K562 (cell line): ENCODE results near the gene ZSWIM8. TPM values are rescaled to one million over a fixed set of nuclear protein-coding genes. Genes with fewer than 3 reads are reported as not detected.
A peak's percentile ranks its signal among the peaks of the same experiment; 100 is the strongest.

ENCODE experiments used
- CHD7 ChIP-seq: fragments of 200-600 bp; sonication (generic); IDR thresholded peaks from one replicate; pipeline ENCODE4 v1.6.1; 2012; ENCODE audit warnings: mild to moderate bottlenecking, low read depth, low read length, inconsistent platforms
- CREB1 ChIP-seq, 2 experiments: sonication (generic) in 1 of 2; formaldehyde crosslinking in 1 of 2; IDR thresholded peaks; 2 replicates each; pipeline versions ENCODE4 v1.6.1 to v1.8.0; 2012 to 2022; ENCODE audit warnings: inconsistent platforms in 1 of 2, mild to moderate bottlenecking in 1 of 2, missing genetic modification reagents in 1 of 2, moderate library complexity in 1 of 2
- EWSR1 ChIP-seq: fragments of 450-650 bp; IDR thresholded peaks from 2 replicates; pipeline ENCODE4 v1.6.1; 2018; ENCODE audit warnings: borderline replicate concordance, mild to moderate bottlenecking, low read depth, moderate library complexity; ENCODE audit not compliant: partially characterized antibody
- NFE2L1 ChIP-seq: fragments of 450-650 bp; IDR thresholded peaks from 2 replicates; pipeline ENCODE4 v1.6.1; 2016; ENCODE audit warnings: missing genetic modification characterization, low read depth, mild to moderate bottlenecking, missing compliant biosample characterization, moderate library complexity, borderline replicate concordance
- SETDB1 ChIP-seq: IDR thresholded peaks from one replicate; pipeline ENCODE4 v1.6.1; 2012; ENCODE audit warnings: low read length, control low read depth, inconsistent platforms
- XRCC5 ChIP-seq: fragments of 200-400 bp; formaldehyde crosslinking; IDR thresholded peaks from 2 replicates; pipeline ENCODE4 v1.6.1; 2017; ENCODE audit warnings: low read depth, mild to moderate bottlenecking, low read length
- ZNF146 ChIP-seq: IDR thresholded peaks from one replicate; pipeline ENCODE4 v1.6.1; 2018; ENCODE audit warnings: missing compliant biosample characterization; ENCODE audit not compliant: unreplicated experiment
- polyA plus RNA-seq, 8 experiments: library from polyadenylated mRNA; depleted of rRNA in 4 of 8; stranded (reverse) in 5 of 8; unstranded in 3 of 8; fragments of >200 nt; fragmentation: Nextera tagmentation in 2 of 8; fragmentation: Illumina TruSeq in 1 of 8; extraction: Ambion mirVana in 2 of 8; extraction: Trizol in 1 of 8; gene quantifications; 2 replicates each; pipeline versions ENCODE4 v1.2.1 to v1.2.3, GENCODE V29; 2011 to 2014; ENCODE audit warnings: inconsistent platforms in 1 of 8, missing spikeins in 1 of 8
- total RNA-seq, 7 experiments: library from RNA; depleted of rRNA in 6 of 7; stranded (reverse); fragments of >200 nt in 6 of 7; fragmentation: Illumina TruSeq in 2 of 7; extraction: Trizol in 2 of 7; gene quantifications; 2 replicates each; pipeline versions ENCODE4 v1.2.1 to v1.2.3, GENCODE V29; 2011 to 2021; ENCODE audit warnings: low replicate concordance in 1 of 7
- TF ChIP-seq, protein P1 (sequence below): sonication (generic); formaldehyde crosslinking; IDR thresholded peaks from 2 replicates; pipeline ENCODE4 v1.8.0; 2022; ENCODE audit warnings: mild to moderate bottlenecking, missing genetic modification reagents, borderline replicate concordance
- TF ChIP-seq, protein P2 (sequence below), 2 experiments: IDR thresholded peaks in 1 of 2; conservative IDR thresholded peaks in 1 of 2; 2 replicates each; pipeline ENCODE4 v1.6.1; 2016; ENCODE audit warnings: low read depth in 2 of 2, mild to moderate bottlenecking in 1 of 2, missing compliant biosample characterization in 1 of 2, missing genetic modification characterization in 1 of 2, moderate library complexity in 1 of 2

The ZSWIM8 gene
- total and polyA plus RNA-seq, 9 of the 15 experiments (the other 6 are each of a cell fraction or from before 2014, with no cell fraction given) = 5.6 to 47.8 (median 26.7) TPM

DNA sequence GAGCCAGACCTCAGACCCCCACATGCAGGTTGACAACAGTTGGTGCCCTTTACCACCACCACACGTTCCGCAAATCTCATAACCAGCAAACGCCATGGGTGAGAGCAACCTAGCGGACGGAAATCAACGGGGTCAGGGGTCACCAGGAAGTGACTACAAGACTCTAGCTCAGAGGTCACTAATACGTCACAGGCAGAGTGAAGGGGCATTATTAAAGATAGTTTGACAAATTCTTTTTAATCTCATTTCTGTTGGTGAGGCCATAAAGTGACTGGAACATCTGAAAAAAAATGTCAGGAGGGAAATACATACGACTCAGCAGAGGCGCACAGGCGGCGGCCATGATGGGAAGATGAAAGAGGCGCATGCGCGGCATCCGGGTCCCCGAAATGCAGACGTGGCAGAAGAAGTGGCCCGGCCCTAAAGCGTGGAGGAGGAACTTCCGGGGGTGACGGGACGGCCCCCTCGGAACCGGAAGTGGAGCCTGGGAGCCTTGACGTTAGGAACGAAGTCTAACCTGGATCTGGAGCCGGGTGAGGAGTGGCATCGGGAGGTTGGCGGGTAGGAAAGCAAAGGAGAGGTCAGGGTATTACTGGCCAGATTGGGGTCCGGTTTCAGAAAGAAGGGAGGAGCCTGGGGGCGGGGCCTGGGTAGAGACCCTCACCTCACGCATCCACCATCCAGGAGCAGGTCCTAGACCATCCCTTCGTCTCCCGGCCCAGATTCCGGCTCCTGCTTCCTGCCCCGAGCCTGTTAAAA, 41.3 kb upstream of the ZSWIM8 start, which contains the start of gene SEC24C (continued):
- TF ChIP-seq XRCC5 (no peak; the same call in 1 of the 2 replicates), EWSR1 (no peak), ZNF146 (CRISPR knock-in tag) (no peak), NFE2L1 (tag) (no peak), CHD7 (no peak), SETDB1 (peak; percentile 55), CREB1 (IDR thresholded peaks at IDR 0.05) (peak; percentile 94), CREB1 (CRISPR knock-in tag; IDR thresholded peaks at IDR 0.05) (peak; percentile 94)
- TF ChIP-seq, protein P1, sequence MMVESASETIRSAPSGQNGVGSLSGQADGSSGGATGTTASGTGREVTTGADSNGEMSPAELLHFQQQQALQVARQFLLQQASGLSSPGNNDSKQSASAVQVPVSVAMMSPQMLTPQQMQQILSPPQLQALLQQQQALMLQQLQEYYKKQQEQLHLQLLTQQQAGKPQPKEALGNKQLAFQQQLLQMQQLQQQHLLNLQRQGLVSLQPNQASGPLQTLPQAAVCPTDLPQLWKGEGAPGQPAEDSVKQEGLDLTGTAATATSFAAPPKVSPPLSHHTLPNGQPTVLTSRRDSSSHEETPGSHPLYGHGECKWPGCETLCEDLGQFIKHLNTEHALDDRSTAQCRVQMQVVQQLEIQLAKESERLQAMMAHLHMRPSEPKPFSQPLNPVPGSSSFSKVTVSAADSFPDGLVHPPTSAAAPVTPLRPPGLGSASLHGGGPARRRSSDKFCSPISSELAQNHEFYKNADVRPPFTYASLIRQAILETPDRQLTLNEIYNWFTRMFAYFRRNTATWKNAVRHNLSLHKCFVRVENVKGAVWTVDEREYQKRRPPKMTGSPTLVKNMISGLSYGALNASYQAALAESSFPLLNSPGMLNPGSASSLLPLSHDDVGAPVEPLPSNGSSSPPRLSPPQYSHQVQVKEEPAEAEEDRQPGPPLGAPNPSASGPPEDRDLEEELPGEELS (CRISPR knock-in tag) = 0 out of 2 replicates have a peak, but pooled peaks have one; percentile 32
- TF ChIP-seq, protein P2, sequence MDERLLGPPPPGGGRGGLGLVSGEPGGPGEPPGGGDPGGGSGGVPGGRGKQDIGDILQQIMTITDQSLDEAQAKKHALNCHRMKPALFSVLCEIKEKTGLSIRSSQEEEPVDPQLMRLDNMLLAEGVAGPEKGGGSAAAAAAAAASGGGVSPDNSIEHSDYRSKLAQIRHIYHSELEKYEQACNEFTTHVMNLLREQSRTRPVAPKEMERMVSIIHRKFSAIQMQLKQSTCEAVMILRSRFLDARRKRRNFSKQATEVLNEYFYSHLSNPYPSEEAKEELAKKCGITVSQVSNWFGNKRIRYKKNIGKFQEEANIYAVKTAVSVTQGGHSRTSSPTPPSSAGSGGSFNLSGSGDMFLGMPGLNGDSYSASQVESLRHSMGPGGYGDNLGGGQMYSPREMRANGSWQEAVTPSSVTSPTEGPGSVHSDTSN (CRISPR knock-in tag; IDR thresholded peaks at IDR 0.05; ENCODE audit: low read depth) = no peak
- TF ChIP-seq, protein P2 (tag; conservative IDR thresholded peaks at IDR 0.05; ENCODE audit: low read depth) = no peak
